ENCODE data around the gene ZBTB26.

DNA sequence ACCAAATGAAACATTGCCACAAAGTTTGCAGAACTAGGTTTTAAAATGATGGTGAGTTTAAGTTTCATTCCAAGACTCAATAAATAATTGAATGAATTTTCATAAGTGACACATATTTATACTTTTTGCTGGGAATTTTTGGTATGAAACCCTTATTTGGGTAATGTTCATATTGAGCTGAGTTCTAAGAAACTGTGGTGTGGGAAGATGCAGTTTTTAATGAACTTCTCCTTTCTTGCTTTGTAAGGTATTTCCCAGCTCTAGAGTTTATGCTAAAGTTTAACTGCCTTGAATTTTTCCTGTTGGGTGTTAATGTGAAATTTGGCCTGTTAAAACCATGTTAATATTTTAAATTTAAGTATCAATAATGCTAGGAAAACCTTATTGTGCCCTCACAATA, 24.6 kb upstream of the ZBTB26 start:
- TF ChIP-seq, protein P1, sequence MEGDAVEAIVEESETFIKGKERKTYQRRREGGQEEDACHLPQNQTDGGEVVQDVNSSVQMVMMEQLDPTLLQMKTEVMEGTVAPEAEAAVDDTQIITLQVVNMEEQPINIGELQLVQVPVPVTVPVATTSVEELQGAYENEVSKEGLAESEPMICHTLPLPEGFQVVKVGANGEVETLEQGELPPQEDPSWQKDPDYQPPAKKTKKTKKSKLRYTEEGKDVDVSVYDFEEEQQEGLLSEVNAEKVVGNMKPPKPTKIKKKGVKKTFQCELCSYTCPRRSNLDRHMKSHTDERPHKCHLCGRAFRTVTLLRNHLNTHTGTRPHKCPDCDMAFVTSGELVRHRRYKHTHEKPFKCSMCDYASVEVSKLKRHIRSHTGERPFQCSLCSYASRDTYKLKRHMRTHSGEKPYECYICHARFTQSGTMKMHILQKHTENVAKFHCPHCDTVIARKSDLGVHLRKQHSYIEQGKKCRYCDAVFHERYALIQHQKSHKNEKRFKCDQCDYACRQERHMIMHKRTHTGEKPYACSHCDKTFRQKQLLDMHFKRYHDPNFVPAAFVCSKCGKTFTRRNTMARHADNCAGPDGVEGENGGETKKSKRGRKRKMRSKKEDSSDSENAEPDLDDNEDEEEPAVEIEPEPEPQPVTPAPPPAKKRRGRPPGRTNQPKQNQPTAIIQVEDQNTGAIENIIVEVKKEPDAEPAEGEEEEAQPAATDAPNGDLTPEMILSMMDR (IDR thresholded peaks at IDR 0.05): no peak
- no peak for TF ChIP-seq ZFX (IDR thresholded peaks at IDR 0.05; ENCODE audit: borderline replicate concordance)
